Keratinocyte (primary cell): ENCODE data around the gene SLC35G1. TPM values are rescaled to one million over a fixed set of nuclear protein-coding genes. Genes with fewer than 3 reads are reported as not detected.

ENCODE experiments used
- DNase-seq: peaks from one replicate; pipeline ENCODE4 v3.0.0-alpha.2; 2011; ENCODE audit warnings: low read depth, missing footprints, low spot score
- FAIRE-seq: peaks from 2 replicates; lab custom pipeline; 2011; peaks lifted over from hg19 to GRCh38; lab: Jason Lieb, UNC
- H2AFZ ChIP-seq: 2 replicates; pipeline ENCODE4 v1.6.0; 2012; ENCODE audit warnings: low read length, control low read depth, inconsistent platforms; ENCODE audit not compliant: control insufficient read depth
- H3K27ac ChIP-seq: 2 replicates; pipeline ENCODE4 v1.5.1; 2011; ENCODE audit warnings: low read length; ENCODE audit not compliant: control insufficient read depth, insufficient read depth
- H3K27me3 ChIP-seq: 3 replicates; pipeline ENCODE4 v1.6.0; 2011; ENCODE audit warnings: low read length; ENCODE audit not compliant: control insufficient read depth, insufficient read depth; ENCODE audit errors: extremely low read depth
- H3K36me3 ChIP-seq, 2 experiments: 2 replicates in 1 of 2; 3 replicates in 1 of 2; pipeline ENCODE4 v1.5.1; 2011; ENCODE audit warnings: low read length in 2 of 2, mild to moderate bottlenecking in 1 of 2; ENCODE audit not compliant: control insufficient read depth in 2 of 2, insufficient read depth in 2 of 2; ENCODE audit errors: extremely low read depth in 1 of 2
- H3K4me1 ChIP-seq: 3 replicates; pipeline ENCODE4 v1.5.1; 2011; ENCODE audit warnings: low read length; ENCODE audit not compliant: control insufficient read depth, insufficient read depth; ENCODE audit errors: extremely low read depth
- H3K4me2 ChIP-seq: 3 replicates; pipeline ENCODE4 v1.6.0; 2011; ENCODE audit warnings: low read depth, low read length; ENCODE audit not compliant: control insufficient read depth, insufficient read depth; ENCODE audit errors: extremely low read depth
- H3K4me3 ChIP-seq, 3 experiments: fragments of 200-600 bp in 1 of 3; sonication (generic) in 1 of 3; 2 replicates in 2 of 3; 3 replicates in 1 of 3; pipeline ENCODE4 v1.5.1; 2011 to 2016; ENCODE audit warnings: low read length in 3 of 3, mild to moderate bottlenecking in 3 of 3, control low read depth in 2 of 3, inconsistent platforms in 1 of 3, low read depth in 1 of 3, mixed read lengths in 1 of 3, mixed run types in 1 of 3, moderate library complexity in 1 of 3; ENCODE audit not compliant: control insufficient read depth in 2 of 3, insufficient read depth in 2 of 3; ENCODE audit errors: extremely low read depth in 1 of 3
- H3K79me2 ChIP-seq: 2 replicates; pipeline ENCODE4 v1.6.0; 2012; ENCODE audit warnings: low read length; ENCODE audit not compliant: control insufficient read depth, insufficient read depth
- H3K9ac ChIP-seq: 3 replicates; pipeline ENCODE4 v1.6.0; 2011; ENCODE audit warnings: low read length; ENCODE audit not compliant: control insufficient read depth, insufficient read depth; ENCODE audit errors: extremely low read depth
- H3K9me1 ChIP-seq: 3 replicates; pipeline ENCODE4 v1.6.0; 2011; ENCODE audit warnings: low read length; ENCODE audit not compliant: control insufficient read depth, insufficient read depth; ENCODE audit errors: extremely low read depth
- H3K9me3 ChIP-seq: 2 replicates; pipeline ENCODE4 v1.5.1; 2012; ENCODE audit warnings: low read depth, low read length; ENCODE audit not compliant: control insufficient read depth
- H4K20me1 ChIP-seq: 3 replicates; pipeline ENCODE4 v1.6.0; 2011; ENCODE audit warnings: low read length; ENCODE audit not compliant: control insufficient read depth, insufficient read depth; ENCODE audit errors: extremely low read depth
- EZH2 ChIP-seq: IDR thresholded peaks from one replicate; pipeline ENCODE4 v1.6.1; 2012; ENCODE audit warnings: inconsistent platforms, mild to moderate bottlenecking, low read length, moderate library complexity
- dilution Hi-C: fragments of 300-500 bp; cut with MboI; formaldehyde crosslinking; loops from one replicate; pipeline ENCODE4 v1.7.0; 2020; ENCODE audit warnings: low sequenced_read_pairs; ENCODE audit not compliant: extremely low pct_ligation_motif_present
- polyA plus RNA-seq, 5 experiments: library from polyadenylated mRNA; depleted of rRNA in 3 of 5; stranded (reverse) in 3 of 5; stranded (forward) in 1 of 5; unstranded in 1 of 5; fragments of >200 nt; gene quantifications; 1 replicate in 1 of 5; 2 replicates in 3 of 5; 3 replicates in 1 of 5; pipeline versions ENCODE4 v1.2.1 to v1.2.3, GENCODE V29; 2011 to 2012; ENCODE audit warnings: missing spikeins in 2 of 5, low read depth in 1 of 5, low replicate concordance in 1 of 5
- TF ChIP-seq, protein P1 (sequence below), 3 experiments: IDR thresholded peaks in 1 of 3; conservative IDR thresholded peaks in 1 of 3; optimal IDR thresholded peaks in 1 of 3; 2 replicates in 2 of 3; 3 replicates in 1 of 3; pipeline versions ENCODE3 to v1.5.1; 2011; ENCODE audit warnings: low read length in 3 of 3, mild to moderate bottlenecking in 3 of 3, moderate library complexity in 2 of 3, control low read depth in 1 of 3, inconsistent platforms in 1 of 3; ENCODE audit not compliant: insufficient read depth in 2 of 3; ENCODE audit errors: extremely low read depth in 1 of 3

The SLC35G1 gene
- polyA plus RNA-seq, 1 donor (not counting 4 experiments of a cell fraction or from before 2014, with no cell fraction given), result 5.9 TPM

DNA sequence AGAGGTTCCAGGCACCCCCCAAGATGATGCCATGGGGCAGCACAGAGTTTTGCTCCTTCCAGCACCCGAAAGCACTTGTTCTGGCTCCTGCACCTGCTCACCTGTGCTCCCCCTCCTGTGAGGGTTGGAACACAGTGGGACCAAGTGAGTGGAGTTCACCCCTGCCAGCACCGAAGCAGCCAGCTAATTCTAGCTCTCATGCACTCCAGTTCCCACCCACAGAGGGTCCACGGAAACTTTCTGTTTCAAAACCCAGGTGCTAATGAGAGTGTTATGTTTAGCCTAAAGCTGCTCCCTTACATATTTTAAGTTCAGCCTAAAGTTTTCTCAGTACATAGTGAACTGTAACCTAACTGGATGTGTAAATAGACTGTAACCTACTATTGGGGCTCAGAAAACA, 42.6 kb upstream of the SLC35G1 start:
- dilution Hi-C loops, result no loop called here
- H3K36me3 ChIP-seq, result no peaks in the 10 kb centered on the region

DNA sequence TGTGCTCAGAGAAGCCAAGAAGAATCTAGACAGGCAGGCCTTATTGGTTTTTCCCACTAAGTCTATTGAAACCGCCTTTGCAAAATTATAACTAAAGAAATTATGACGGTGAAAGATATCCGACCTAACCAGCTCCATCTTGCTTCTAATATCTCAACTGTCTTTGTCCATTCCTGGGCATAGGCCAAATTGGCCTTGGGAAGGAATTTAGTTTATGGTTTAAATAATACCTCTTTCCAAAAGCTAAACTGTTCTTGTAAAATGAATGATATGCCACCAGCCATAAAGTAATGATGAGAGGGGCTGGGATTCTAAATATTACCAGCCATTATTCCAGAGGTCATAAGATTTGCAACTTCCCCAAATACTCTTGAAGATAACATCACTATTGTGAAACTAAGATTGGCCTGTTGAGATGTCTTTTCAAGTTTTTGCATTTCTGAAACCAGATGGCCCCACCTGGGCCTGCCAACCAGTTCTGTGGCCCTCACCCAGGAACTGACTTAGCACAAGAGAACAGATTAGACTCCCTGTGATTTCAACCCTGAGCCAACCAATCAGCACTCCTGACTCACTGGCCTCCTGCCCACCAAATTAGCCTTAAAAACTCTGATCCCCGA, 41.2 kb upstream of the SLC35G1 start:
- Histone ChIP-seq H3K4me1 (no peaks in the 10 kb centered on the region), H3K27ac (no peak overlapping the region), H3K27me3 (no peaks in the 10 kb centered on the region), H3K4me2 (no peak overlapping the region), H3K79me2 (no peaks in the 10 kb centered on the region), H3K9me1 (no peaks in the 10 kb centered on the region), H3K36me3 (no peaks in the 10 kb centered on the region), H2AFZ (no peak overlapping the region), H3K9ac (no peak overlapping the region), H4K20me1 (no peaks in the 10 kb centered on the region), H3K9me3 (no peaks in the 10 kb centered on the region), H3K4me3 (no peak overlapping the region)
- DNase-seq (no peak), FAIRE-seq (no peak)
- no peak for TF ChIP-seq EZH2
- TF ChIP-seq, protein P1, sequence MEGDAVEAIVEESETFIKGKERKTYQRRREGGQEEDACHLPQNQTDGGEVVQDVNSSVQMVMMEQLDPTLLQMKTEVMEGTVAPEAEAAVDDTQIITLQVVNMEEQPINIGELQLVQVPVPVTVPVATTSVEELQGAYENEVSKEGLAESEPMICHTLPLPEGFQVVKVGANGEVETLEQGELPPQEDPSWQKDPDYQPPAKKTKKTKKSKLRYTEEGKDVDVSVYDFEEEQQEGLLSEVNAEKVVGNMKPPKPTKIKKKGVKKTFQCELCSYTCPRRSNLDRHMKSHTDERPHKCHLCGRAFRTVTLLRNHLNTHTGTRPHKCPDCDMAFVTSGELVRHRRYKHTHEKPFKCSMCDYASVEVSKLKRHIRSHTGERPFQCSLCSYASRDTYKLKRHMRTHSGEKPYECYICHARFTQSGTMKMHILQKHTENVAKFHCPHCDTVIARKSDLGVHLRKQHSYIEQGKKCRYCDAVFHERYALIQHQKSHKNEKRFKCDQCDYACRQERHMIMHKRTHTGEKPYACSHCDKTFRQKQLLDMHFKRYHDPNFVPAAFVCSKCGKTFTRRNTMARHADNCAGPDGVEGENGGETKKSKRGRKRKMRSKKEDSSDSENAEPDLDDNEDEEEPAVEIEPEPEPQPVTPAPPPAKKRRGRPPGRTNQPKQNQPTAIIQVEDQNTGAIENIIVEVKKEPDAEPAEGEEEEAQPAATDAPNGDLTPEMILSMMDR (optimal IDR thresholded peaks at IDR 0.05 in 1 of 3, IDR thresholded peaks at IDR 0.05 in 1 of 3, conservative IDR thresholded peaks at IDR 0.05 in 1 of 3; ENCODE audit: extremely low read depth in 1 of 3, insufficient read depth in 2 of 3, low read length in 3 of 3), result no peak
- dilution Hi-C loops, result no loop called here

More for the DNA sequence above, 42.6 kb upstream of the SLC35G1 start:
- H3K27me3 ChIP-seq, result no peaks in the 10 kb centered on the region
- no peak overlapping the region for H2AFZ ChIP-seq
- no peaks in the 10 kb centered on the region for H3K9me1 ChIP-seq
- no peak overlapping the region for H3K9ac ChIP-seq
- H4K20me1 ChIP-seq, result no peaks in the 10 kb centered on the region
- DNase-seq (no peak), FAIRE-seq (no peak)
- H3K9me3 ChIP-seq, result no peaks in the 10 kb centered on the region
- H3K4me1 ChIP-seq, result no peaks in the 10 kb centered on the region
- H3K79me2 ChIP-seq, result no peaks in the 10 kb centered on the region
- no peak for TF ChIP-seq EZH2
- TF ChIP-seq, protein P1 (optimal IDR thresholded peaks at IDR 0.05 in 1 of 3, IDR thresholded peaks at IDR 0.05 in 1 of 3, conservative IDR thresholded peaks at IDR 0.05 in 1 of 3; ENCODE audit: extremely low read depth in 1 of 3, insufficient read depth in 2 of 3, low read length in 3 of 3), result no peak
- no peak overlapping the region for H3K4me3 ChIP-seq
- H3K27ac ChIP-seq, result no peak overlapping the region
- no peak overlapping the region for H3K4me2 ChIP-seq
